Epithelial cell of prostate (primary cell): Measurements from ENCODE around the gene RET.

Source experiments
- DNase-seq: peaks from one replicate; pipeline ENCODE4 v3.0.0-alpha.2; 2011; ENCODE audit warnings: low read depth, low spot score
- H3K27ac ChIP-seq: fragments of 450-650 bp; 2 replicates; pipeline ENCODE4 v1.5.1; 2017; ENCODE audit warnings: mild to moderate bottlenecking

Gene RET

GRCh38 chr10:43153901-43154300 is 77.0 kb downstream of the RET start:
- no peak overlapping the region for H3K27ac ChIP-seq

GRCh38 chr10:43155221-43155620 is 78.4 kb downstream of the RET start:
- no peak for DNase-seq
- H3K27ac ChIP-seq = no peak overlapping the region

More at GRCh38 chr10:43153901-43154300, 77.0 kb downstream of the RET start:
- DNase-seq = no peak

GRCh38 chr10:43155741-43156140 is 78.9 kb downstream of the RET start:
- DNase-seq = no peak
- H3K27ac ChIP-seq = no peak overlapping the region

GRCh38 chr10:43156590-43157341 is 79.9 kb downstream of the RET start:
- DNase-seq = no peak
- no peak overlapping the region for H3K27ac ChIP-seq

- no peak overlapping the region for H3K27ac ChIP-seq
These were observed 81.8 kb downstream of the RET start for GRCh38 chr10:43158636-43159035.

GRCh38 chr10:43160046-43160920 is 83.4 kb downstream of the RET start:
- DNase-seq = peak; percentile 46

More at GRCh38 chr10:43158636-43159035, 81.8 kb downstream of the RET start:
- no peak for DNase-seq

GRCh38 chr10:43160921-43161255 is 84.0 kb downstream of the RET start:
- DNase-seq = no peak
- H3K27ac ChIP-seq = peak overlapping the region; percentile 90

More at GRCh38 chr10:43160046-43160920, 83.4 kb downstream of the RET start:
- H3K27ac ChIP-seq = peak overlapping the region; percentile 90

GRCh38 chr10:43162604-43163003 is 85.7 kb downstream of the RET start:
- H3K27ac ChIP-seq = no peak overlapping the region
- no peak for DNase-seq

- no peak for DNase-seq
- H3K27ac ChIP-seq = no peak overlapping the region
These were observed 89.5 kb downstream of the RET start for GRCh38 chr10:43166207-43166879.

- no peak overlapping the region for H3K27ac ChIP-seq
- no peak for DNase-seq
These were observed 90.1 kb downstream of the RET start for GRCh38 chr10:43166880-43167497.

- DNase-seq = no peak
- H3K27ac ChIP-seq = no peak overlapping the region
These were observed 90.6 kb downstream of the RET start for GRCh38 chr10:43167498-43167889.

GRCh38 chr10:43170491-43170890 is 93.6 kb downstream of the RET start:
- DNase-seq = no peak
- H3K27ac ChIP-seq = no peak overlapping the region

GRCh38 chr10:43172645-43173044 is 95.8 kb downstream of the RET start:
- H3K27ac ChIP-seq = no peak overlapping the region
- DNase-seq = no peak

GRCh38 chr10:43173120-43173519 is 96.3 kb downstream of the RET start:
- no peak overlapping the region for H3K27ac ChIP-seq
- no peak for DNase-seq

- H3K27ac ChIP-seq = no peak overlapping the region
- no peak for DNase-seq
These were observed 98.1 kb downstream of the RET start for GRCh38 chr10:43174969-43175368.

GRCh38 chr10:43176271-43176670 is 99.4 kb downstream of the RET start:
- no peak overlapping the region for H3K27ac ChIP-seq
- no peak for DNase-seq

- no peak overlapping the region for H3K27ac ChIP-seq
- DNase-seq = no peak
These were observed 100.7 kb downstream of the RET start for GRCh38 chr10:43177595-43177994.
